Measurements from ENCODE around the gene IFI27L1.

DNA sequence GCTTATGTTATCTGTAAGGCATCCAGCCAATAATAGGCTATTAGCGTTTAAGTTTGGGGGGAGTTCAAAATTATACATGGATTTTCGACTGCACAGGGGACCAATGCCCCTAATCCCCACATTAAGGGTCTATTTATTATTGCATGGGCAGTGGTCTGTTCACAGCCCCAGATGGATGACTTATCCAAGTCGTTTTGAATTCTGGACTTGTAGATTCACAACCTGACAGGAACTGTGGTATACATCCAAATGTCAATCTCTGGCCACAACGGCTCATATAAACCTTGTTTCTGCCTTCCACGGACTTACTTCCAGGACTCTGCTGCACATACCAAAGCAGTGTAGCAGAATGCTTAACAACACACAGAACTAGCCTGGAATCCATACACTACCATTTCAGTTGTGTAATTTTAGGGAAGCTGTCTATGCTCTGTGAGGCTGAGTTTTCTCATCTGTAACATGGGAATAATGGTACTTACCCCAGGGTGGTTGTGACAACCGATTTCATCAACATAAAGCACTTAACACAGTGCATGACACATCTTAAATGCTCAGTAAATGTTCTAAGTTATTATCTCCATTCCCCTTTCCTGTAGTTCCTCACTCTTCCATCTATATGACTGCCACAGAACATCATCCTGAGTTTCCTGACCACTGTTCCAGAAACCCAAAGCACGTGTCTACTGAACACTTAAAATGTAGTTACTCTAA is 3.8 kb upstream of the IFI27L1 start:
- TF ChIP-seq, protein P1, sequence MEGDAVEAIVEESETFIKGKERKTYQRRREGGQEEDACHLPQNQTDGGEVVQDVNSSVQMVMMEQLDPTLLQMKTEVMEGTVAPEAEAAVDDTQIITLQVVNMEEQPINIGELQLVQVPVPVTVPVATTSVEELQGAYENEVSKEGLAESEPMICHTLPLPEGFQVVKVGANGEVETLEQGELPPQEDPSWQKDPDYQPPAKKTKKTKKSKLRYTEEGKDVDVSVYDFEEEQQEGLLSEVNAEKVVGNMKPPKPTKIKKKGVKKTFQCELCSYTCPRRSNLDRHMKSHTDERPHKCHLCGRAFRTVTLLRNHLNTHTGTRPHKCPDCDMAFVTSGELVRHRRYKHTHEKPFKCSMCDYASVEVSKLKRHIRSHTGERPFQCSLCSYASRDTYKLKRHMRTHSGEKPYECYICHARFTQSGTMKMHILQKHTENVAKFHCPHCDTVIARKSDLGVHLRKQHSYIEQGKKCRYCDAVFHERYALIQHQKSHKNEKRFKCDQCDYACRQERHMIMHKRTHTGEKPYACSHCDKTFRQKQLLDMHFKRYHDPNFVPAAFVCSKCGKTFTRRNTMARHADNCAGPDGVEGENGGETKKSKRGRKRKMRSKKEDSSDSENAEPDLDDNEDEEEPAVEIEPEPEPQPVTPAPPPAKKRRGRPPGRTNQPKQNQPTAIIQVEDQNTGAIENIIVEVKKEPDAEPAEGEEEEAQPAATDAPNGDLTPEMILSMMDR (IDR thresholded peaks at IDR 0.05), result no peak
- no peak for TF ChIP-seq POLR2AphosphoS5 (IDR thresholded peaks at IDR 0.05)
- TF ChIP-seq POLR2A (IDR thresholded peaks at IDR 0.05), result no peak
